AG09309 (cell line): ENCODE measurements around the gene OXA1L.

Experiments
- DNase-seq: peaks from one replicate; pipeline ENCODE4 v3.0.0-alpha.2; 2010; ENCODE audit warnings: low read depth
- H3K4me3 ChIP-seq: 2 replicates; pipeline ENCODE4 v1.5.1; 2011; ENCODE audit warnings: mild to moderate bottlenecking, low read depth, low read length, moderate library complexity; ENCODE audit not compliant: control insufficient read depth
- CTCF ChIP-seq: IDR thresholded peaks from 2 replicates; pipeline ENCODE4 v1.5.1; 2011; ENCODE audit warnings: mild to moderate bottlenecking, low read depth, low read length, inconsistent platforms; ENCODE audit not compliant: insufficient read depth, control insufficient read depth; ENCODE audit errors: missing control alignments

Gene OXA1L

DNA sequence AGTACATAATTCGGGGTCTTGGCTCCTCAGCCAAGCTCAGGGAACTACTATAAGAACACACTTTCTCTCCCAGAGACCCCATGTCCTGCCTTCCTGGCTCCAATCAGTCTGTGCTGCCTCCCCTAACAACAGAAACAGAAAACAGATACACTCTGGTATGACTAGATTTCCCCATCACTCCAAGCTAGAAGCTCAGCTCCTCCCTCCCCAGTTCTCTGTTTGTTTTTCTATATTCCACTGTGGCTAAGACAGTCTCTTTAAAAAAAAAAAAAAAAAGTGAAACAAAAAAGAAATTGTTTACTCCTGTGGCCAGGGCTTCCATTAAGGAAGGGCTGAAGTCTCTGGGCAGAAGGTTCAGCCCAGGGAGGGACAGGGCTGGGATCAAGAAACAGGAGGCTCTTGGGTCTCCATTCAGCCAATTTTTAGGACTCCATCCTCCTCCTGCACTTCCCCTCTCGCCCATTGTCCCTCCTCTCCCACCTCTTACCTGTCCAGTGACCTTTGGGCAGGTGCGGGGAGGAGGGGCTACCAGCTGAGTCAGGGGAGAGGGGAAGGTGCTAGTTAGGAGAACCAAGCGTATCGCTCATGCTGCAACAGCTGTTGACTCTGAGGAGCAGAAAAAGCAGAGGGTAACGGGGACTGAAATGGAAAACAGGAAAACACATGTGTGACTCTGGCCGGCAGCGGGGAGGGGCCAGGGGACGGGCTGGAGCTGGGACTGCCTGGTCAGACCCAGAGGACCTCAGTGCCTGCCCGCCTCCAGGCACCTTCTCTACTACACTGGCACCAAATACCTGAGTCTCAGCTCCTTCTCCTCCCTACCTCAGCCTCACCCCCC, 52.9 kb downstream of the OXA1L start:
- no peak for DNase-seq

DNA sequence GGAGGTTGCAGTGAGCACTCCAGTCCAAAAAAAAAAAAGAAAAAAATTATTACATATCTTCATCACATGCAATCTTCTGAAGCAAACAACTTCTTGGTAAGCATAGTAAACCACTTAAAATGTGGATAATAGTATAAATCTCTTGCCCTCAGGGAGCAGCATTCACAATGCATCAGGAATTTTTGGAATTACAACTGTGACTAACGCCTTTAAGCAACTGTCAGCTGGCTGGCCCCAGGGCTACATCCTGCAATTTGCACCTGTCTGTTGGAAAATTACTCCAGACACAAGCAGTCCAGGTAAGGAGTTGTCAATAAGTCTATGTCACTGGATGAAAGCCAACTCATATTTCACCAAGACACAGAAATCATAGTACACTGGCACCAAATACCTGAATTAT, 54.2 kb downstream of the OXA1L start:
- no peak overlapping the region for H3K4me3 ChIP-seq
- no peak for TF ChIP-seq CTCF
- no peak for DNase-seq

More for the DNA sequence above, 52.9 kb downstream of the OXA1L start:
- no peak for TF ChIP-seq CTCF
- H3K4me3 ChIP-seq = peak overlapping the region; percentile 33

DNA sequence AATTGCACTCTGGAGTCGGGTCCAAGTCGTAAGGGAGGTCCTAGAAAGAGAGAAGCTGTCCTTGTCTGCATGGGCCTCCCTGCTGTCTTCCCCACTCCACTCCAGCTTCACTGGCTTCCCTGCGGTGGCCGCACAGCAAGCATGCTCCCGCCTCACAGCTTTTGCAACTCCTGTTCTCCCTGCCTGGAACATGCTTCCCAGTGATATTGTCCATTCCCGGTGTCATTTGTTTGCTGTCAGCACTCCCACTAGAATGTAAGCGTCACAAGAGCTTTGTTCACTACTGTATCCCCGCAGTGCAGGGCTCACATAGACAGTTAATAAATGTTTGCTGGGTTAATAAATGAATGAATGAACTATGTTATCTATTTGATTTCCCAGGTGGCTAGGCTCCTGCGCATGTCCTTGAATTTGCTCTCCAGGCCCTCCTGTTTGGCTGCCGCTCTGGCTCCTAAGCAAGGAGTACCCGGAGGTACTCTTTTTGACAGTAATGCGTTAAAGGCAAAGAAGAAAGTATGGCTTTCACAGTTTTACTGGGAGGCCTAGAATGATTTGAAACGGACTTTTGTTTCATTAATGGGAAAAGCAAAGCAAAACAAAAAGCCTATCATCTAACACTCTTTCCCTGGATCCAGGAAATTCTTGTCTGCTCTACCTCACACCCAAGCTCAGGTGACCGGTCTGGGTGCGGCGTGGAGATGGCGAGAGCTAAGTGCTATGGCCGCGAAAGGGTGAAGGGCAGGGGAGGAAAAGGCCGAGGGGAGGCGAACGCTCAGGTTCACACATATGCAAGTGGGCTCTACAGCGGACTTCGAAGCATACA, 54.9 kb downstream of the OXA1L start:
- H3K4me3 ChIP-seq = no peak overlapping the region
- DNase-seq = no peak
- no peak for TF ChIP-seq CTCF

- H3K4me3 ChIP-seq = peak overlapping the region; percentile 20
- no peak for DNase-seq
- TF ChIP-seq CTCF = no peak
These were observed 55.6 kb downstream of the OXA1L start for GRCh38 chr14:22822016-22822570.
